AG04450 (cell line): ENCODE data around the gene TSPEAR. TPM values are rescaled to one million over a fixed set of nuclear protein-coding genes. Genes with fewer than 3 reads are reported as not detected.

Experiments
- CTCF ChIA-PET: fragments of 300-600, 350-600 bp; formaldehyde crosslinking; extraction: SDS; loops from one replicate; lab custom pipeline; 2022; ENCODE audit warnings: antibody characterized with exemption, inconsistent platforms; lab: Charles Lee
- POLR2A ChIA-PET: fragments of 350-600 bp; formaldehyde crosslinking; extraction: SDS; loops from one replicate; lab custom pipeline; 2021; ENCODE audit warnings: antibody characterized with exemption, inconsistent platforms; lab: Yijun Ruan, JAX
- DNase-seq: peaks from one replicate; pipeline ENCODE4 v3.0.0-alpha.2; 2011; ENCODE audit warnings: low read depth, low spot score
- H3K27ac ChIP-seq: one replicate; pipeline ENCODE4 v1.5.1; 2012; ENCODE audit warnings: low read depth, low read length, control low read depth
- H3K27me3 ChIP-seq: one replicate; pipeline ENCODE4 v1.6.0; 2012; ENCODE audit warnings: low read length; ENCODE audit not compliant: control insufficient read depth, insufficient read depth
- H3K4me3 ChIP-seq: 2 replicates; pipeline ENCODE4 v1.5.1; 2011; ENCODE audit warnings: mild to moderate bottlenecking, low read depth, low read length, control low read depth
- H3K9me3 ChIP-seq: 2 replicates; pipeline ENCODE4 v1.5.1; 2012; ENCODE audit warnings: low read length; ENCODE audit not compliant: control insufficient read depth, insufficient read depth
- polyA minus RNA-seq: library from RNA; depleted of rRNA, polyadenylated mRNA; stranded (reverse); fragments of >200 nt; gene quantifications from 2 replicates; pipeline ENCODE4 v1.2.3, GENCODE V29; 2011; rRNA and poly(A)+ RNA removed
- polyA plus RNA-seq: library from polyadenylated mRNA; depleted of rRNA; stranded (reverse); fragments of >200 nt; gene quantifications from 2 replicates; pipeline ENCODE4 v1.2.3, GENCODE V29; 2011; rRNA removed
- TF ChIP-seq, protein P1 (sequence below): IDR thresholded peaks from 2 replicates; pipeline ENCODE4 v1.5.1; 2011; ENCODE audit warnings: low read depth, low read length, control low read depth, inconsistent platforms

The TSPEAR gene
- polyA plus RNA-seq: not detected in 2 replicates
- not detected in 2 replicates for polyA minus RNA-seq

DNA sequence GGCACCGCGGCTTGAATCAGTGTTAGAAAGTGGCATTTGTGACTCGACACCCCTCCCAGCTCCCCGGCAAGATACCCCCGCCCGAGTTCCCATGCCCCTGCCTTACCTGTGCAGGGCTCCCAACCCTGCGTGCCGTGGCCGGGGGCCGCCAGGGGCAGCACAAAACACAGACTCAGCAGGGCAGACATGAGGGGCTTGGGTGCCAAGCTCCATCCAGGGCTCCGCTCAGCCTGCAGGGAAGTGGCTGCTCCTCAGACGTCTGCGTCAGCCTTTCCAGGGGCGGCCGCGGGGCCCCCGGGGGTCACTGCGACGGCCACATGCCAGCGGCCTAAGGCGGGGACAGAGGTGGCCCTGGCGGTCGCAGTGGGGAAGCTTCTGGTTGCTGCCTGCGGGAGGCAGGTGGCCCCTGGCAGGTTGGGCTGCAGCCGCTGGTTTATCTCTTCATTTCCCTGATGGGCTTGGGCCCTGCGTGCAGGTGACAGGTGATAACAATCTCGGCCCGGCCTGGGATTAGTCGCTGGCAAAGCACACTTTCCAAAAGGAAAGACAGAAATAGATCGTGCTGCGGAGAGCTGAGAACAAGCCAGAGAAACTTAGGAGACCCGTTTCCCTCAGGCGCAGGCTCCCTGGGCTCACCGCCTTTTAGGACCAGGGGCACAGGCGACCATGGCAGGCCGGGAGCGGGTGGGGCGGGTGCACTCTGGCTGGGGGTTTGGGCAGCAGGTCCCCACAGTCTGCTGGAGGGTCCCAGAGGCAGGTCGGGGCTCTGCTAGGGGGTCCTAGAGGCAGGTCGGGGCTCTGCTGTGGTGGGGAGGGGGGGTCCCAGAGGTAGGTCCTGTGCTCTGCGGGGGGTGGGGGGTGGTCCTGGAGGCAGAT is at the start of gene TSPEAR:
Gene TSPEAR, minus strand, starts transcription at position 246 of the 876 bp plus-strand sequence. Its CDS starts 58 bp downstream, at position 188.
- H3K27me3 ChIP-seq: peaks cover 76% of the 10 kb centered on the region
- CTCF ChIA-PET: no interaction called here
- no peak within 1 kb of the TSS for H3K4me3 ChIP-seq
- POLR2A ChIA-PET: no interaction called here
- TF ChIP-seq, protein P1, sequence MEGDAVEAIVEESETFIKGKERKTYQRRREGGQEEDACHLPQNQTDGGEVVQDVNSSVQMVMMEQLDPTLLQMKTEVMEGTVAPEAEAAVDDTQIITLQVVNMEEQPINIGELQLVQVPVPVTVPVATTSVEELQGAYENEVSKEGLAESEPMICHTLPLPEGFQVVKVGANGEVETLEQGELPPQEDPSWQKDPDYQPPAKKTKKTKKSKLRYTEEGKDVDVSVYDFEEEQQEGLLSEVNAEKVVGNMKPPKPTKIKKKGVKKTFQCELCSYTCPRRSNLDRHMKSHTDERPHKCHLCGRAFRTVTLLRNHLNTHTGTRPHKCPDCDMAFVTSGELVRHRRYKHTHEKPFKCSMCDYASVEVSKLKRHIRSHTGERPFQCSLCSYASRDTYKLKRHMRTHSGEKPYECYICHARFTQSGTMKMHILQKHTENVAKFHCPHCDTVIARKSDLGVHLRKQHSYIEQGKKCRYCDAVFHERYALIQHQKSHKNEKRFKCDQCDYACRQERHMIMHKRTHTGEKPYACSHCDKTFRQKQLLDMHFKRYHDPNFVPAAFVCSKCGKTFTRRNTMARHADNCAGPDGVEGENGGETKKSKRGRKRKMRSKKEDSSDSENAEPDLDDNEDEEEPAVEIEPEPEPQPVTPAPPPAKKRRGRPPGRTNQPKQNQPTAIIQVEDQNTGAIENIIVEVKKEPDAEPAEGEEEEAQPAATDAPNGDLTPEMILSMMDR: no peak
- no peaks in the 10 kb centered on the region; the same call in 1 of the 2 replicates for H3K9me3 ChIP-seq
- no peak within 1 kb of the TSS for H3K27ac ChIP-seq
- DNase-seq: no peak

DNA sequence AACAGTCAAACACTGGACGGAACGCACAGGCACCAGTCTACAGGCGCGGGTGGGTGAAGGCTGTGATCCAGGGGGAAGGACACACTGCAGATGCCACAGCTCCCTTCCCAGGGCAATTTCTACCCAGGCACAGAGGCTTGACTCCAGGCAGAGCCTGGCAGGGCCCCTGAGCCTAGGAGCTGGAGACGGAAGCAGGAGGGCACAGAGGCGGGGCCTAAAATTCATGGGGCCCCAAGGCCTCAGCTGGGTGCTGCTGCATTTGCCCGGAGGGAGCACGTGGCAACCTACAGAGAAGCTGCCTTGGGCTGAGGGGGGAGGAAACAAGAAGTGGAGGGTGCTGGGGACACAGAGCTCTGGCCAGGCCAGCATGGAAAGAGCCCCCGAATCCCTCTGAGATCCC is 49.0 kb upstream of the TSPEAR start:
- Histone ChIP-seq H3K27me3 (peaks cover 3% of the 10 kb centered on the region), H3K9me3 (no peaks in the 10 kb centered on the region; the same call in 1 of the 2 replicates), H3K27ac (no peak overlapping the region), H3K4me3 (no peak overlapping the region)
- TF ChIP-seq, protein P1: no peak
- DNase-seq: no peak
- CTCF ChIA-PET: no interaction called here
- POLR2A ChIA-PET: no interaction called here

DNA sequence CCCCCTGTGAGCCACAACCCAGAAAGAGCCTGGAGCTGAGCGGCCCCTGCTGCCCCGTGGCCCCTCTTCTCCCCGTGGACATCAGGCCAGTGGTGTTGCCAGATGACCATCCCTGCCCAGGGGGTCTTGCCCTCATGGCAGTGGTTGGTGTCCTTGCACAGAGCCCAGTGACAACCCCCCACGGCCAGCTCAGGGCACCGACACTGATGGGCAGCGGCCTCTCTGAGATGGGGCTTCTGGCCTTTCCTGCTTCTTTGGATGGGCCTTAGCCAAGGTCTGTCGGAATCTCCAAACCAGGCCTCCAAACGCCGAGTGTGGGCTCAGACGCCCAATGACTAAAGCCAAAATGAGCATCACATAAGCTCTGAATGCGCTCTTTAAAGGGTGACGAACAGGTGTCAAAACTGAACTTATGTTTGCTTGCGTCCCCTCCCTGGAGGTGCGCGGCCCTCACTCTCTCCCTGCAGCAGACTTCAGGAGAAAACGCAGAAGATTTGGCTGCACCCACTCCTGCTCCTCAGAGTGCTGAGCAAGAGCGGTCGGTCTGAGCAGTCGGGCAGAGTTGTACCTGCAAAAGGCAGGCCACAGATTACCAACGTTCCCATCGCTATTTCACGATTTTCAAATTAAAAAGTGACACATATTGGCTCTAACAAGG is 48.4 kb upstream of the TSPEAR start:
- no peaks in the 10 kb centered on the region; the same call in 1 of the 2 replicates for H3K9me3 ChIP-seq
- DNase-seq: no peak
- H3K4me3 ChIP-seq: no peak overlapping the region
- ChIA-PET CTCF (interaction anchor here (0.6 kb wide), 1 partner anchor 461 kb away, joined by 3 read pairs; no protein-coding TSS in a partner anchor), POLR2A (no interaction called here)
- no peak overlapping the region for H3K27ac ChIP-seq
- TF ChIP-seq, protein P1: no peak
- peaks cover 3% of the 10 kb centered on the region for H3K27me3 ChIP-seq

DNA sequence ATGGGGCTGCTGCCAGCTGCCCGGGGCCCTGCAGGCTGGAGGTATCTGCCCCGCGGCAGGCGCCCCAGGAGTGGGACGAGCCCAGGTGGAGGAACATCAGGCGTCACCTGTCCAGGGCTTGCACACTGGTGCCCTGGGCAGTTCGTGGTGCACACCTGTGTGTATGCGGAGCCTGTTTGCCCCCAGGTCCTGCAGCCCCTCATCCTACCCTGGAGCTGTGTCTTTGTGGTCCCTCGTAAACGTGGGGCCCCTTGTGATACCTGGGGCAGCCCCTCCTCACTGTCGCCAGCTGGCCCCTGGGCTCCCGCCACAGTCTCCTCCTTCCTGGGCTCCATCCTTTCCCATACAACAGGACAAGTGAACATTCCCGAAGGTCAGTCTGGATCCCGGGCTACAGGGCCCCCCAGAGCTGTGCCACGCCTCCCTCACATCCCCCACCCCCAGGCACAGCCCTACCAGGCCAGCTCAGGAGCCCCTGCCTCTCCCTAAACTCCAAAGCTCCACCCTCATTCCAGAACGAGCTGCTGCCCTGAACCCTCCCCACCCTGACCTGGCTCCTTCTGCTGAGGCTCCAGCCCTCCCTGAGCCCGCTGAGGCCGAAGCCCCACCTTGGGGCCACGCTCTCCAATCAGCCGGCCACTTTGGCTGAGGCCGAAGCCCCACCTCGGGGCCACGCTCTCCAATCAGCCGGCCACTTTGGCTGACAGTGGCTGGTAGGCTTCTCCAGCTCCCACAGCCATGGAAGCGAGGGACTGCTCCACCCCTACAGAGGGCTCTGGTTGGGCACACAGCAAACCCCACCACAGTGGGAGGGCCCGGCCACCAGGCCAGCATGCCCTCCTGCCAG is 47.6 kb upstream of the TSPEAR start:
- POLR2A ChIA-PET: no interaction called here
- Histone ChIP-seq H3K4me3 (no peak overlapping the region), H3K27ac (no peak overlapping the region), H3K27me3 (peaks cover 3% of the 10 kb centered on the region), H3K9me3 (no peaks in the 10 kb centered on the region; the same call in 1 of the 2 replicates)
- TF ChIP-seq, protein P1: no peak
- CTCF ChIA-PET: interaction anchor here (0.6 kb wide), 1 partner anchor 460 kb away, joined by 3 read pairs; no protein-coding TSS in a partner anchor
- DNase-seq: no peak
